HG02588 (cell line): ENCODE measurements around the gene QRFPR.
"Not testable (repeated sequence)": the region's sequence is repeated elsewhere in the genome, so short reads cannot be mapped to it uniquely, and the experiment has no call there.

Source experiments
- ATAC-seq: cut with Tn5 transposase; IDR thresholded peaks from one replicate; pipeline ENCODE4 v1.9.1; 2021; ENCODE audit warnings: mild to moderate bottlenecking, moderate library complexity; ENCODE audit not compliant: unreplicated experiment

Gene QRFPR

DNA sequence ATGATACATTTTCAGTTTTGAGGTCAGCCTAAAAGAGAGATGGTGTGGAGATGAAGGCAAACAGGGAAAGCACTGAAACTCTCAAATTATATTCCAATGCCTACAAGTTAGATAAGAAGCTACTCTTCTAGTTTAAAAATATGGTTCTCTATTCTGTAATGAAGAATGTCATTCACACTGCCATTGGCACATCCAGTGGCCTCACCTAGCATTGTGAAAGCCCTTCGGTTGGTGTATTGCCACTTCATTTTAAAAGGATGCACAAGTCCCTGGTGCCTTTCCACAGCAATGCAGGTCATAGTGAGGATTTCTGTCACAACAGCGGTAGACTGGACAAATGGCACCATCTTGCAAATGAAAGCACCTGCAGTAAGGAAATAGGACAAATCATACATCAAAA lies 40.6 kb downstream of the QRFPR start:
- ATAC-seq: no peak

DNA sequence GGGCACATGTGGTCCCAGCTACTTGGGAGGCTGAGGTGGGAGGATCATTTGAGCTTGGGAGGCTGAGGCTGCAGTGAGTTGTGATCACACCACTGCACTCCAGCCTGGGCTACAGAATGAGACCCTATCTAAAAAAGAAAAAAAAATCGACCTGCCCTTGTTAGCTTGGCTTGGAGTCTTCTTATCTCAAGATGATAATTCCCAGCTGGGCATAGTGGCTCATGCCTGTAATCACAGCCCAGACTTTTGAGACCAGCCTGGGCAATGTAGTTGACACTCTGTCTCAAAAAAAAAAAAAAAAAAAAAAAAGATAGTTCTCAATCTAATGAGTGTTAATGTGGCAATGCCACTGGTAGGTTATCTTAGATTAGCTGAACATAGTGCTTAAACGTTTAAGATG lies 41.0 kb downstream of the QRFPR start:
- ATAC-seq: no peak

GRCh38 chr4:121339307-121339706 lies 41.5 kb downstream of the QRFPR start:
- ATAC-seq: no peak

- no peak for ATAC-seq
These were observed 42.3 kb downstream of the QRFPR start for GRCh38 chr4:121338518-121338917.

- ATAC-seq: no peak
These were observed 44.1 kb downstream of the QRFPR start for GRCh38 chr4:121336706-121337105.

DNA sequence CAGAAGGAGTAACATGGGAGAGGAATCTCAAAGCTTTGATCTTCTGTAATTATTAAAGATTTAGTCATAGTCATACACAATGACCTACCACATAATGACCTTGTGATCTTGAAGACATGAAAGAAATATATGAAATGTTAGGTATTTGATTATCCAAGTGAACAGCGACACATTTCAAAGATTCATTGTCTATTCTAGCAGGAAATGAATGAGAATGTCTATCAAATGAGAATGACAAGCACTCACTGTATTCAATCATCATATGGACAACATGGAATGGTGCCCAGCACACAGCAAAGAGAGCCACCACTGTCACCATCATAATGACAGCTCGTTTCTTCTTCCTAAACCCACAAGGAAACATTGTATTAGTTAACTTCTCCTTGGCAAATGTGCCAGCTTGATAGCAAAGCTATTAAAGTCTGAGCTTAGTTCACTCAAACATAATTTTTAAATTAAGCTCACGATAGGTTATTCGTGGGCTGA lies 50.6 kb downstream of the QRFPR start:
- ATAC-seq: no peak

- ATAC-seq: no peak
These were observed 54.2 kb downstream of the QRFPR start for GRCh38 chr4:121326597-121326996.

DNA sequence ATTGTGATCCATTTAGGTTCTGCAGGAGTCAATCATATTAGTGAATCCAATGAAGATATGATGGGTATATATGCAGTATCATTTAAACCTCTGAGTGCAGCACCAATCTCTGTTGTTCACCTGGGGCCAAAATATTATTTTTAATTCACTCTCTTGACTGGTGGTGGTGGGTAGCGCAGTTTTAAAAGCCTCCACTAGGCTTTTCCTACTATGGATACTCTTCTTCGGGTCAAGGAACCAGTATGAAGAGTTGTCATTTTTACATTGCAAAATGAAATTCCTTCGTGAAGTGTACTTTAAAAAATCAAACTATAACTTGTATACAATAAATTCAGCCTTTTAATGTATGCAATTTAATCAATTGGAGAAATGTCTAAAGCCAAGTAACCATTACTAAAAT lies 56.5 kb downstream of the QRFPR start:
- ATAC-seq: no peak

DNA sequence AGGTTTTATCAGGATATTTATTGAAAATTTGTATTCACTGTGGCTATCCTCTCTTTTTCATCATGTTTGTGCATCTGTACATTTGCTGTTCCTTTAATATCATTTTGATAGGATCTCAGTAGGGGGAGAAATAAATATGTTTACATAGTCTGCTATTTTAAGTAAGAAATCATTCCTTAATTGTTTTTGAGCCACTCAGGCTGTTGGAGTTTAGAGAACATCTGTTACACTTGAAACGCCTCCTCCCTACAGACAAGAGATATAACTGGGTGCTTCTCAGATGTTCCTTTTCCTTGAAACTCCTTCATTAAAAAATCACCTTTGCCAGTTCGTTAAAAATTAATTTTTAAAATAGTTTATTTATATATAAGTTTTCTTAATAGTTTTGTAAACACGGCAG lies 59.4 kb downstream of the QRFPR start:
- no peak for ATAC-seq

DNA sequence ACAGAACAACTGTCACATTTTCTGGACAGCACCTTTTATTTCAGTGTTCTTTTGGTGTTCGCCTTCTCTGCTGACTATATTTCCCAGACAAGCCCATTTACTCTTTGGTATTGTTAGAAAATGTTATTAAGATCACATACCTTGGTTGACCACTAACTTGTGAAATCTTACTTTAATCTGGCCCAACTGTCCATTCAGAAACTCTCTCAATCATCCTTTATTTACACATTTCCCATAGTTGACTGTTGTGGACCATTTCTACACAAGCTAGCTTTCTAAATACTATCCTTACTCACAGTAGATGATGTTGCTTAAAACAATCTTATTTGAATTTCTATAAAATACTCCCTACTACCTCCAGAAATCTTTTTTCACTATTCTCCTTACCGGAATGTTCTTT lies 64.7 kb downstream of the QRFPR start:
- no peak for ATAC-seq

GRCh38 chr4:121313430-121313829 lies 67.4 kb downstream of the QRFPR start:
- ATAC-seq: not testable (repeated sequence)

GRCh38 chr4:121308828-121309227 lies 72.0 kb downstream of the QRFPR start:
- no peak for ATAC-seq

DNA sequence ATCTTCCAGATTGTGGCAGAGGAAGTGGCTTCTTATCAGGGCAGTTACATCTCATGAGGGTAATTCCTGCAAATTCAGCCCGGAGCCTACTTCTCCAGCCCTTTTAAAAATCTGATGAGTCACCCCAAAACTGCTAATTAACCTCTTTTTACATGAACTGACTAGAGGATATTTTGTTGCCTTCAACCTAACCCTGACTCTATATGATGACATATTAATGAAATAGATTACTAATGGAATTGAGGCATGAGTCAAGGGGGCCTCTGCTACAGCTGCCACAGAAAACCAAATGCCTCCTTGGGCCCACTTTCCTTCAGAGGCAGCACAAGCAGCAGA lies 72.5 kb downstream of the QRFPR start:
- ATAC-seq: no peak

DNA sequence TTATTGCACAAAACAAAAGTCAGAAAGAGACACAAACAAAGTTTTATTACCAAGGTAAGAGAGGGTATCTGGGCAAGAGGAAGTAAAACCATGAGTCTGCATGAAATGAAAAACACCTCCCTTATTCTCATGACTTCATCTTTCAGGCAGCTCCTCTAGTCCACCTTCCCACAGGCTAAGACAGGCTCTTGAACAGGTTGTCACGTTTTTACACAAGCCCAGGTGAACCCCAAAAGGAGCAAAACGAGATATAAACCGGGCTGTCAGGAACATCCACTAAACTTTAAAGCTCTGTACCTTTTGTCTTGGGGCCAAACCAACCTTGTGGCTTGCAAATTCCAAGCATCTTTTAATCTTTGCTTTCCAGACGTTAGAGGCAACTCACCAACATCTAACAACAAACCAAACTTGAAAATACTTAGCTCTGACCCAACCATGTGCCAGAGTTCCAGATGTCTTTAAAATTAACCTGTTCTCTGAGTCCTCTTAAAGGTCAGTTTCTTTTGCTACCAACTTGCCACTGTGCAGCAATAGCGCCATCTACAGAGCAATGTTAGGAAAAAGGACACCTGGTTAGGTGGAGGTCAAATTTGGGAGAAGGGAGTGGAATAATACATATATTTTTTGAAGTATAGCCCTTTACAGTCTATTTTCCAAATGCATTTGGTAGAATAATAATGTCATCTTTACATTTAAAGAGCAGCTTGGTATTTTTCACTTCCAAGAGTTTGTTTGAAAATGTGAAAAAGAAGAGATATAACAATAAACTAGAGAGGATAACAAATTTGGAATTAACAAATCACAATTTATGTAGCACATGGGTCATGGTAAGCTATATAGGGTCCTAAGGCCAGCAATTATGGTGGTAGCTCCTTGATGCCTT lies 73.1 kb downstream of the QRFPR start:
- ATAC-seq: peak; percentile 97

- ATAC-seq: no peak
These were observed 73.9 kb downstream of the QRFPR start for GRCh38 chr4:121306931-121307330.

DNA sequence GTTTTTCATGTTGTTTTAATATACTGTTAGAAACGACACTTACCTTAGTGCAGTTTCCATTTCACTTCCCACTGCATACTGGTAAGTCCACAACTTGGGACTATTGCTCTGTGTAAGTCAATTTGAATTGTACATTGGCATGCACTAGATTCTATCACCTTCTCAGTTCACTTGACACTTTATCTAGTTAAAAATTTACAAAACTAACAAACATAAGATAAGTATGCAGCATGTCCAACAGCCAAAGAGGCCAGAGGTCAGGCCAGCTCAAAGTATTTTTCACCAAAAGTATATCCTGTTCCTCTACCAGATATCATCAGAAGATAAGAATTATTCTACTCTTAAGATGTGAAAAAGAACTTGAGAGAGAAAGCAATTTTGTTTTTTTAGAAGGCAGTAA lies 75.9 kb downstream of the QRFPR start:
- peak; percentile 31 for ATAC-seq

- ATAC-seq: no peak
These were observed 81.5 kb downstream of the QRFPR start for GRCh38 chr4:121299367-121299766.

DNA sequence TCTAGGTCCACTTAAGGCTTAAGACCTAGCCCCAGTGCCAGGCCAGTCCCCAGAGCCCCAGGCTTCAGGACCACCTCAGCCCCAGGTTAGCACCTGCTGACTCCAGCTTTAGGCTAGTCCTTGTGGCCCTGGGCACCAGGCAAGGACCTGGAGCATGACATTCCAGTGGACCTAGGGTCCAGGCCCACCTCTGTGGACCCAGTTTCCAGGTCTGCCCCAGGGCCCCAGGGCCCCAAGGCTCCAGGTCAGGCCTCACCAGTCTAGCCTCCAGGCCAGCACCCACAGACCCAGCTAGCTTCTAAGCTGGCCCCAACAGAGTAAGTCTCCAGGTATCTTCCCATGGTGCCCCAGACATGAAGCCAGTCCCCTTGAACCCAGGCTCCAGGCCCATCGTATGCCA lies 97.5 kb downstream of the QRFPR start:
- no peak for ATAC-seq

DNA sequence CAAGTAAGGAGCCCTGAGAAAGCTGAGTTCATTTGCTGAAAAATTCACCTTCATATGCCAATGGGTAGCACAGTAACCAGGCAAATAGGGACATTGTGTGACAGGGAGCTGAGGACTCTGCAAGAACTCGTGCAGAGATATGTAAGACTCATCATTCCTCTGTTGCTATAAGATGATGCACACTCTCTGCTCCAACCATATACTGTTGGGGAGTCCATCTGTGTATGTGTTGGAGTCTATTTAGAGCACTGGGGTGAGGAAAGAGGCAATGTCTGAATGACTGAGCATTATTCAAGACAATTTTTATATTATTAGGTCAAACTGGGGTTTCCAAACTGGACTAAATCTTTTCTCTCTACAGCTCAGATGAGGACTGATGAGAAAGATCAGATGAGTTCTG lies 100.4 kb downstream of the QRFPR start:
- ATAC-seq: no peak

DNA sequence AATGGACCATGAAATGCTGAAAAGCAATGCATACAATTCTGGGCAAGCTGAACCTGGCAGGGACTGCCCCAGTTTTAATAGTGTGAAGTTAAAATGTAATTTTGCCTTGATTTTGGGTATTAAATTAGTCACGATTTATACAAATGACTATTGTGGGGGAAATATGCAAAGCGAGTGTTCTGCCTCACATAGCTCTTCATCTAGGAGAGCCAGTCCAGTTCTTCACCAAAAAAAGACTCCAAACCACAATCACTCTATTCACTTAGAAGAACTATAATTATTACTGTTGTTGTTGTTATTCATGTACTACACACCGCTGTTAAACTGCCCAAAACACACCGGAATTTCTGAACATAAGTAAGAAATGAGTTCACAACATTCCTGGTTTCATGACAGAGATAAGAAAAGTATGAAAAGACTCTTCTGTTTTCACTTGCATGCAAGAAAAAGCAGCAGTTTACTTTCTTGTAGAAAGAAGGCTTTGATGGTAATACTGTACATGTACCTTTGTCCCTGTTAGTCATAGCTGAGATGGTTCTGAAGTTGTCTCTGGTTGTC lies 101.9 kb downstream of the QRFPR start:
- ATAC-seq: peak; percentile 82
